Cortex of kidney (tissue), 1 donor: ENCODE measurements around the gene ZFAND6.
"Not testable (repeated sequence)": the region's sequence is repeated elsewhere in the genome, so short reads cannot be mapped to it uniquely, and the experiment has no call there.

Experiments
- DNase-seq: peaks from one replicate; lab custom pipeline; 2025; lab: John Stamatoyannopoulos, UW

The ZFAND6 gene

DNA sequence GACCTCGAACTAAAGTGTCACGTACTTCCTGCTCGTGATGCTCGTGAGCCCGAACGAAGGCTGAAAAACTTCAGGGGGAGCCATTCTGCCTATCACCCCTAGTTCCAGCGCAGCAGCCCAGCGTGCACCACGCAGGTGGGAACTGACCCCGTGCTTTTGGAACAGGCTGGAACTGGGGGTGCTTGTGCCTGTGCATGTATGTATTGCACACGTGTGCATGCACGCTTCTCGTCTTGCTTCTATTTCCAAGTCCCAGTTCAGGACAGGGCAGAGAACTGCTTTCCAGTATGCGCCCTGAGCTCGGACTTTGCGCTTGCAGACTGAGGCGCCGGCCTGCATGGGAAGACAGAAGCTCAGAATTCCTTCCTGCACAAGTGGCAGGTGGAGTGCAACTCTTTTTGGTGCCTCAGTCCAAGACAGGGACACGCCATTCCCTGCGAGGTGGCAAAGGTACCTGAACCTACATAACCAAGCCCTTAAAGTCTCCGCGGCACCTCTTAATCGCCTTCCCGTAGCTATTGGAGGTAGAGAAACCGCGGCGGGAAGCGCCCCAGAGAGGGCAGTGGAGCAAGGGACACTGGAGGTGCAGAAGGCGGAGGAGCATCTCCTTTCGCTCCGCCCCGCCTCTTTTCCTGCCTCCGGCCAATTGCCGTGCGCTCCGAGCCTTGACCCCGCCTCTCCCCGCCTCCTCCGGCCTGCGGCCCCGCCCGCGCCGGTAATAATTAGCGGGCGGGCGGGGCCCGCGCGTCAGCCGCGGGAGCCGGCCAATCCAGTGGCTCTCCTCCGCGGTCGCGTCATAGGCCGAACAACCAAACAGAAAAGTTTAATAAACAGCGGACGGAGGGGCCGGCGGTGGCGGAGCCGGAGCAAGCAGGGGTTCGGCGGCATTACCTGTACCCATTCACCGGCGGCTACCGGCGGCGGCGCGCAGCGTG lies at the start of gene ZFAND6:
ZFAND6 (plus strand) TSS at position 826 of the 935 bp plus-strand sequence. CDS start 60,669 bp downstream, outside the sequence.
- DNase-seq = peak; percentile 90

DNA sequence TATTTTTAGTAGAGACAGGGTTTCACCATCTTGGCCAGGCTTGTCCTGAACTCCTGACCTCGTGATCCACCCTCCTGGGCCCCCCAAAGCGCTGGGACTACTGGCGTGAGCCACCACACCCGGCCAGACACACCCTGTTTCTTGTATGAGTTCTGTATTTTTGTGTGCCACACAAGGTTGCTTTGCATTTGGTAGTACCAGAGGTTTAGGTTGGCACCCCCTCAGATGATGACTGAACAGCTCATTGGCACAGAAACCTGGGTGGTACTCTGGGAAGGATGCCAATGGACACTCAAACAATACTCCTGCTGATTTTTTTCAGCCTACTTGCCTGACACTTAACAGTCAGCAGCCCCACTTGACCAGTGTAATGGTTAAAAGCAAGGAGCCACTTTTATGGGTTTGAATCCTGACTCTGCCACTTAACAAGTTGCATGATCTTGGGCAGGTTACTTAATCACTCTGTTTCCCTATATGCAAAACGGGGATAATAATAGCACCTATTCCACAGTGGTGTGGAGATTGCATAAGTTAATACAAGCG lies 49.3 kb upstream of the ZFAND6 start:
- DNase-seq = no peak

DNA sequence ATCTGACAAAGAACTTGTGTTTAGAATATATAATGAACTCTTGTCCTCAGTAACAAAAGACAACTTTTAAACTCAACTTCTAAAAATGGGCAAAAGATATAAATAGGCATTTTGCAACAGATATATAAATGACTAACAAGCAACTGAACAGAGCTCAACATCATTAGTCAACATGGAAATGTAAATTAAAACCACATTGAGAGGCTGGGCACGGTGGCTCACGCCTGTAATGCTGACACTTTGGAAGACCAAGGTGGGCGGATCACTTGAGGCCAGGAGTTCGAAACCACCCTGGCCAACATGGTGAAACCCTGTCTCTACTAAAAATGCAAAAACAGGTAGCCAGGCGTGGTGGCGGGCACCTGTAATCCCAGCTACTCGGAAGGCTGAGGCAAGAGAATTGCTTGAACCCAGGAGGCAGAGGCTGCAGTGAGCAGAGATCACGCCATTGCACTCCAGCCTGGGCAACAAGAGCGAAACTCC lies 48.4 kb upstream of the ZFAND6 start:
- DNase-seq = not testable (repeated sequence)

DNA sequence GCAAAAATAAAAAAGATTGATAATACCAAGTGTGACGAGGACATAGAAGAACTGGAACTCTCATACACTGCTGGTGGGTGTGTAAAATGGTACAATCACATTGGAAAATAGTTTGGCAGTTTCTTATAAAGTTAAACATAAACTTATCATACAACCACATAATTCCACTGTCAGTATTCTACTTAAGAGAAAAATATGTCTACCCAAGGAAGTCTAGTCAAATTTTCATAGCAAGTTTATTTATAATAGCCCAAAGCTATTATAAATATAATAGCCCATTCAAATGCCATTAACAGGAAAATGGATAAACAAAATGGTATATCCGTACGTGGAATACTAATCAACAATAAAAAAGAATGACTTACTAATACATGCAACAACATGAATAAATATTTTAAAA lies 47.9 kb upstream of the ZFAND6 start:
- no peak for DNase-seq

DNA sequence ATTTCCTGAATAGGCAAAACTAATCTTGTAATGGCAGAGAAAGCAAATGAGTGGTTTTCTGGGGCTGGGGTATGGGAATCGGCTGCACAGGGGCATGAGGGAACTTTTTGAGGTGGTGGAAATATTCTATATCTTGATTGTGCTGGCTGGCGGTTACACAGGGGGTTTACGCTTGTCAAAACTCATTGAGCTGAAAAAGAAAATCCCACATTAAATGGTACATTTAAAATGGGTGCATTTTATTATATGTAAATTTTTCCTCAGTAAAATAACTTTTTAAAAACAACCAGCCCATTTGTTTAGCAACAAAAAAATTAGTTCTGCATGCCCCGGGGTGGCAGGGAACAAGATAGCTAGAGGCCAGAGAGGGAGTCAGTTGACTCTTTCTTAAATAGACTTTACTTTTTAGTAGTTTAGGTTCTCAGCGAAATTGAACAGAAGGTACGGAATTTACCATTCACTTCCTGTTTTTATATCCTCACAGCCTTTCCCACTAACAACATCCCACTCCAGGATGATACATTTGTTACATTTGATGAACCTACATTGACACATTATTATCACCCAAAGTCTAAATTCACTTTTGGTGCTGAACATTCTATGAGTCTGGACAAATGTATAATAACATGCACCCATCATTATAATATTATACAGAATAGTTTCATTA lies 47.3 kb upstream of the ZFAND6 start:
- DNase-seq = no peak

DNA sequence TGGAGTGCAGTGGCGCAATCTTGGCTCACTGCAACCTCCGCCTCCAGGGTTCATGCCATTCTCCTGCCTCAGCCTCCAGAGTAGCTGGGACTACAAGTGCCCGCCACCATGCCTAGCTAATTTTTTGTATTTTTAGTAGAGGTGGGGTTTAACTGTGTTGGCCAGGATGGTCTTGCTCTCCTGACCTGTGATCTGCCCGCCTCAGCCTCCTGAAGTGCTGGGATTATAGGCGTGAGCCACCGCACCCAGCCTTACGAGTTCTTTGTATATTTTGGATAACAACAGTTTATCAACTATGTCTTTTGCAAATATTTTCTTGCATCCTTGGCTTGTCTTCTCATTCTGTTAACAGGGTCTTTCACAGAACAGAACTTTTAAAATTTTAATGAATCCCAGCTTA lies 45.3 kb upstream of the ZFAND6 start:
- not testable (repeated sequence) for DNase-seq

DNA sequence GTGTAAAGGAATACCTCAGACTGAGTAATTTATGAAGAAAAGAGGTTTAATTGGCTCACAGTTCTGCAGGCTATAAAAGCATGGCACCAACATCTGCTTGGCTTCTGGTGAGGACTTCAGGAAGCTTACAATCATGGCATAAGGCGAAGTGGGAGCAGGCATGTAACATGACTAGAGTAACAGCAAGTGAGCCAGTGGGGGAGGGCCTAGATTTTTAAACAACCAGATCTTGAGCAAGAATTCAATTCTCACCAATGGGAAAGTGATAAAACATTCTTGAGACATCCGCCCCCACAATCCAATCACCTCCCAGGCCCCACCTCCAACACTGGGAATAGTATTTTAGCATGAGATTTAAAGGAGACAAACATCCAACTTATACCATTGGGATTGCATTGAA lies 44.3 kb upstream of the ZFAND6 start:
- DNase-seq = no peak

DNA sequence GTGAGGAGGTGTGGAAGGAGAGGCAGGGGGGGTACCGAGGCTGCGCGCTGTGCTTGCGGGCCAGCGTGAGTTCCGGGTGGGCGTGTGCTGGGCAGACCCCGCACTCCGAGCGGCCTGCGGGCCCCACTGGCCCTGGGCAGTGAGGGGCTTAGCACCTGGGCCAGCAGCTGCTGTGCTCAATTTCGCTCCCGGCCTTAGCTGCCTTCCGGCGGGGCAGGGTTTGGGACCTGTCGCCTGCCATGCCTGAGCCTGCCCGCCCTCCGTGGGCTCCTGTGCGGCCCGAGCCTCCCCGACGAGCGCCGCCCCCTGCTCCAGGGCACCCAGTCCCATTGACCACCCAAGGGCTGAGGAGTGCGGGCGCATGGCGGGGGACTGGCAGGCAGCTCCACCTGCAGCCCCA lies 43.0 kb upstream of the ZFAND6 start:
- DNase-seq = not testable (repeated sequence)

DNA sequence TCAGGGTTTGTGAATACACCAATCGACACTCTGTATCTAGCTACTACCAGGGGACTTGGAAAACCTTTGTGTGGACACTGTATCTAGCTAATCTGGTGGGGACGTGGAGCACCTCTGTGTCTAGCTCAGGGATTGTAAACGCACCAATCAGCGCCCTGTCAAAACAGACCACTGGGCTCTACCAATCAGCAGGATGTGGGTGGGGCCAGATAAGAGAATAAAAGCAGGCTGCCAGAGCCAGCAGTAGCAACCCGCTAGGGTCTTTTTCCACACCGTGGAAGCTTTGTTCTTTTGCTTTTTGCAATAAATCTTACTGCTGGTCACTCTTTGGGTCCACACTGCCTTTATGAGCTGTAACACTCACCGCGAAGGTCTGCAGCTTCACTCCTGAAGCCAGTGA lies 42.3 kb upstream of the ZFAND6 start:
- DNase-seq = not testable (repeated sequence)

DNA sequence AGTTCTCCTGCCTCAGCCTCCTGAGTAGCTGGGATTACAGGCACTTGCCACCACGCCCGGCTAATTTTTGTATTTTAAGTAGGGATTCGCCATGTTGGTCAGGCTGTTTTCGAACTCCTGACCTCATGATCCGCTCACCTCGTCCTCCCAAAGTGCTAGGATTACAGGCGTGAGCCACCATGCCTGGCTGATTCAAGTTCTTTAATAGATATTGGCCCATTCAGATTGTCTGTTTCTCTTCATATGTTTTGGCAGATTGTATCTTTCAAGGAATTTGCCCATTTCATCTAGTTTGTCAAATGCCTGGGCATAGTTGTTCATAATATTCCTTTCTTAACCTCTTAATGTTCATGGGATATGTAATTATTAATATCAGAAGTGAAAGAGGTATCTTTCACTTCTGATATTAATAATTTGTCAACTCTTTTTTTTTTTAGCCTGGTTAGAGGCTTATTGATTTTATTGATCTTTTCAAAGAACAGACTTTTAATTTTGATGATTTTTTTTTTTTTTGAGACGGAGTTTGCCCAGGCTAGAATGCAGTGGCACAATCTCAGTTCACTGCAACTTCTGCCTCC lies 40.2 kb upstream of the ZFAND6 start:
- DNase-seq = no peak

DNA sequence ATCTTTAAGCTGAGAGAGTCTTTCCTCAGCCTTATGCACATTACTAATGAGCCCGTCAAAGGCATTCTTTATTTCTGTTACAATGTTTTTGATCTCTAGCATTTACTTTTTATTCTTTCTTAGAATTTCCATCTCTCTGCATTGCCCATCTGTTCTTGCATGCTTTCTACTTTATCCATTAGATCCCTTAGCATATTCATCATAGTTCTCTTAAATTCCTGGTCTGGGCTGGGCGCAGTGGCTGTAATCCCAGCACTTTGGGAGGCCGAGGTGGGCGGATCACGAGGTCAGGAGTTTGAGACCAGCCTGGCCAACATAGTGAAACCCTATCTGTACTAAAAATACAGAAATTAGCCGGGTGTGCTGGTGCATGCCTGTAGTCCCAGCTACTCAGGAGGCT lies 39.3 kb upstream of the ZFAND6 start:
- not testable (repeated sequence) for DNase-seq

DNA sequence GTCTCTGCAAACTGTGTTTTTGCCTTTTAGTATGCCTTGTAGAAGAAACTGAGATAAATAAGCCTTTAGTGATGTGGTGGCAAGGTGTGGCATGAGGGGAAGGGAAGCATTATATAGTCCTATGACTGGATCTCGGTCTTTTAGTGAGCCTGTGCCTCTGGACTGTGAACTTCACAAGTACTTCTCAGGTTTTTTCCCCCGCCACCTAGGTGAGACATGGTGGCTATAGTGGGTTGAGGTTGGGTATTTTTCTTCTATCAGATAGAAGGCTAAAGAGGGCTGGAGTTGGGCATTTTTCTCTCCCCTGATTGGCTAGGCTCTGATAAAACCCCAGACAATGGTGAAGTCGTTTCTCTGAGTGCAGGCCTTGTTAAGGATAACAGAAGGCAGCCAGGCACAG lies 38.7 kb upstream of the ZFAND6 start:
- no peak for DNase-seq

DNA sequence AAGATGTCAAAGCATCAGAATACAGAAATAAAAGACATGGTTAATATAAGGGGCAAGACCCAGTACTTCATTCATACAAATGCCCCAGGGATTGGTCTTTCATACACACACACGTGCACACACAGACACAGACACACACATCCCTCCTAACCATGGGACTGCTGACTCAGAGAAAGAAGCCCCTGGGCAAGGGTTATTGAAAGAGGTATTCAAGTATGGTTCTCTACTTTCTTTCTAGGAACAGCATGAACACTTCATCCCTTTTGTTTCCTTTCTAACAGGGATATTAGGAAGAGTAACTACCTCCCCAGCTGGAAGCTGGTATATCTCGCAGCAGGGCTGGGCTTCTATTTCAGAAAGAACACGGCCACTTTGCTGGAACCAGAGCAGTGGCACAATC lies 33.2 kb upstream of the ZFAND6 start:
- no peak for DNase-seq

DNA sequence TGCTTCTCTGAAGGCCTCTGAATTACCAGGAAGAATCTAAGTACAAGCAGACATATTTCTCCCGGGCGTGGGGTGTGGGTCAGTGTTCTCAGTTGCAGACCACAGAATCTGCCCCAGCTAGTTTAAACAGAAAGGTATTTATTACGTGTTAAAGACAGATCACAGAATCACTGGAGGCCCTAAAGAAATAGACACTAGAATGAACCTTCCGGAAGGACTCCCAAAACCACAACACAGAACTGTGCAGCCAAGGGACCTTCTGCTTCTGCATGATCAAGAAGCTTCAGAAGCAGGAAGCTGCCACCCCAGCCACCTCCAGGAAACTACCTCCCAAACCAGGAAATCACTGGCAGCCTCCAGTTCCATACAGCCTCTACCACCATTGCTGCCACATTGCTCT lies 32.7 kb upstream of the ZFAND6 start:
- DNase-seq = no peak

DNA sequence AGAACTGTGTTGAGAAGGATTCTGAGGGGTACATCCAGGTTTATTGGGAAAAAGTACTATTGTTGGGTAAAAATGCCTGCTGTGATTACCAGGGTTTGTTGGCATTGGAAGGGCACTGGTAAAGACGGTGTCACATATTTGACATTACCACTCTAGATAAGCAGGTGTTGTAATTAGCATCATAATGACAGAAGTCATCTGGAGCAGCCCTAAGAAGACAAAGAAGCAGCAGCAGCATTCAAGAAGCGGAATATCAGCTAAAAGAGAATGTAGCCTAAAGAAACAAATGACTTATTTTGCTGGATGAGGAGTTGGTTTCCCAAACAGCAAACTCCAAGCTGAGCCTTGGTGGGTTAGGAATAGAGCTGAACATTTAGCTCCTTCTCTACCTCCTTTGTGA lies 30.5 kb upstream of the ZFAND6 start:
- DNase-seq = no peak

DNA sequence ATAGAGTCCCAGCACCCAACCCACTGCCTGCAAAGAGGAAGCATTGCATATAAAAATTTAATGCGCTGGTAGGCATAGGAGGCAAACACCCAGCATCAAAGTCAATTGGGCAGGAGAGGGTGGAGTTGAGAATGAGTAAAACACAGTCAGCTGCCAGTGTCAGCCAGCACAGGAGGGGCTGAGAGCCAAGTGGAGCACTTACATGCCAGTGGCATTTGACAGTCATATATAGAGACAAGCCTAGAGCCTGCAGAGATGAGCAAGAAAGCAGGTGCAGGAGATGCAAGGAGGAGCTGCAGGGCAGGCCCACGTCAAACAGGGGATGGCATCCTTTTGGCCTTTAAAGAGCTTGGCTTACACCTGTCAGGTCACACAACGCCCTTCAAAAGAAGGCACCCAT lies 27.6 kb upstream of the ZFAND6 start:
- no peak for DNase-seq

DNA sequence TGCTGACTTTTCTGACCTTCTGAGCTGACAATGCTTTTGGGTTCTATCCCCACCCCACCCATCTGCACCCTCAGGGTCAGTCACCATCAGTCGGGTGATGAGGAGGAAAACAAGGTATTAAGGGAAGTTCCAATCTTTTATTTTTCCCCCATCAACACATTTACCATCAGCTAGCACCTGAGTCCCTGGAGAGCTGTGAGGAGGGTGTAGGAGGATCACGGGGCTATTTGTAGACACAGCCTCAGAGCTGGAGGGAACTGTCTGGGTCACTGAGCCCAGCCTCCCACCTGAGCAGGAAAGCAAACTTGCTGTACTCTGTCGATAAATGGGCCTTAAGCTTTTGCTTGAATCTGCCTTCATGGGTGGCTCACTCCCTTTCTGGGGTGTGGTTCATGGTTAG lies 24.8 kb upstream of the ZFAND6 start:
- DNase-seq = no peak

DNA sequence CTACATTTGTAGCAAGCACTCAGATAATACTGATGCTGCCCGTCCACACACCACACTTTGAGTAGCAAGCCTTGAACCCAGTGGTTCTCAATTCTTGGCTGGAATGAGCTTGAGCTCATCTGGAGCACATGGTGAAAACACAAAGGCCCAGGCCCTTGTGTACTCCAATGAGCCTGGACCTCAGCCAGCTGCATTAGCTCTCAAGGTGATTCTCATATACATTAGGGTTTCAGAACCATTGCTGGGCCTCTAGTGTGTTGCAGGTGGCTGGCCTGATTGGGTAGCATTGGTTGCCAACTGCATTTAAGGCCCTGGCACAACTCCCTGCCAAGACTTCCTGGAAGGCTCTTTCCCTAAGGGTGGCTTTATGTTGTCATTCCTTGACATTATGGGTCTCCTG lies 23.4 kb upstream of the ZFAND6 start:
- DNase-seq = no peak

DNA sequence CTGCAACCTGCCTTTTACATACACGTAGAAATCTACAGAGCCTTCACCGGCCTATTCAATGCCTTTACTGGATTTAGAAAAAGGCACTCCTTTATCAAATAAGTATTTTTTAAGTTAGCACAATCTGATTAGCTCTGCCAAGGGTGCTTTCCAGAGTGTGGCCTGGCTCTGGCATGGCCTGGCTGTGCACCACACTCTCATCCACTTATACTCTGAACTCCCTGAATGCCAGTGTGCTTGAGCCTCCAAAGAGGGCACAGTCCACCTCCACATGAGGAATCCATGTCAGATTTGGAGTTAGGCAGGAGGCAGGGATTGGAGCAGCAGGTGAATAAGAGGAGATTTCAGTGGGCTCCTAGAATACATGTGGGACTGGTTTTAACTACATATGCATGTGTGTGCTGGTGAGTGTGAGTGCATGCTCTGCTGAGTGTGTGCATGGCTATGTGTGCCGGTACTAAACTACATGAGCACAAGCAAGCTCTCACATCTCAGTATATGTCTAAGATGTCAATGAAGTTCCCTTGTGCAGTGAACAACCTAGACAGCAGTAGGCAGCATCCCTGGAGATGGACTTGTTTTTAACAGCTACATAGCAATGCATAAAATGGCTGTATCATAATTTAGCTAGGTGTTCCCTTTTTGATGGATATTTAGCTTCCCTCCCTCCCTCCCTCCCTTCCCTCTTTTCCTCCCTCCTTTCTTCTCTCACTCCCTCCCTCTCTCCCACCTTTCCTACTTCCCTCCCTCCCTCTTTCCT lies 17.8 kb upstream of the ZFAND6 start:
- no peak for DNase-seq

DNA sequence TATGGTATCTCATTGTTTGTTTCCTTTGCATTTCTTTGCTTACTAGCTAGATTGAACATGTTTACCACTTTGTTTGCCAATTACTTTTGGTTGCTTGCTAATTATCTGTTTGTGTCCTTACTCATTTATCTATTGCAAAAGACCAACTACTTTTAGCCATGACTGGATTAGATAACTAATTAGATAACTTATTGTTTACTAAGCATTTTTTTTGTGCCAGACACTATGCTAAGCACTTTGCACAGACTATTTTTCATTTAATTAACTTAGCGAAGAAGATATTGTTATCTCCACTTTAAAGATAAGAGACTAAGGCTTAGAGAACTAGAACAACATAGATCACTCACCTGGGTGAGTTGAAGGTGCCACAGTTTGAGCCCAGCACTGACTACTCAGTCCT lies 16.9 kb upstream of the ZFAND6 start:
- no peak for DNase-seq

DNA sequence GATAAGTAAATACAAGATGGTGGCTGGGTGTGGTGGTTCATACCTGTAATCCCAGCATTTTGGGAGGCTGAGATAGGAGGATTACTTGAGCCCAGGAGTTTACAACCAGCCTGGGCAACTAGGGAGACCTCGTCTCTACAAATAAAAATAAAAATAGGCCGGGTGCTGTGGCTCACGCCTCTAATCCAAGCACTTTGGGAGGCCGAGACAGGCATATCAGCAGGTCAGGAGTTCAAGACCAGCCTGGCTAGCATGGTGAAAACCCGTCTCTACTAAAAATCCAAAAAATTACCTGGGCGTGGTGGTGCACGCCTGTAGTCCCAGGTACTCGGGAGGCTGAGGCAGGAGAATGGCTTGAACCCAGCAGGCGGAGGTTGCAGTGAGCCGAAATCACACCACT lies 14.3 kb upstream of the ZFAND6 start:
- not testable (repeated sequence) for DNase-seq

DNA sequence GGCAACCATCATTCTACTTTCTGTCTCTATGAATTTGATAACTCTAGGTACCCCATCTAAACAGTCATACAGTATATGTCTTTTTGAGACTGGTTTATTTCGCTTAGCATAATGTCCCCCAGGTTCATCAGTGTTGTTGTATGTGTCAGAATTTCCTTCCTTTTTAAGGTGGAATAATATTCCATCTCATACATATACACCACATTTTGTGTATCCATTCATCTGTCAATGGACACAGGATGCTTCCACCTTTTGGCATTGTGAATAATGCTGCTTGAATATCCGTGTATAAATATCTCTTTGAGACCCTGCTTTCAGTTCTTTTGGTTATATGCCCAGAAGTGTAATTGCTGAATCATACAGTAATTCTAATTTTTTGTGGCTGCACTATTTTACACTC lies 10.4 kb upstream of the ZFAND6 start:
- no peak for DNase-seq
